ENCODE results near the gene NPM1. TPM values are rescaled to one million over a fixed set of nuclear protein-coding genes. Genes with fewer than 3 reads are reported as not detected.
A peak's percentile ranks its signal among the peaks of the same experiment; 100 is the strongest.

The NPM1 gene
- total RNA-seq, 4 donors from 2014 or later: 532 to 835 (median 744) TPM

GRCh38 chr5:171451421-171451820, 63.8 kb downstream of the NPM1 start:
- no peak for TF ChIP-seq POLR2AphosphoS5 (IDR thresholded peaks at IDR 0.05)
- TF ChIP-seq POLR2A (IDR thresholded peaks at IDR 0.05): no peak
- TF ChIP-seq CTCF (IDR thresholded peaks at IDR 0.05): no peak
- no peak for TF ChIP-seq EP300 (IDR thresholded peaks at IDR 0.05)
- Histone ChIP-seq H3K36me3 (no peaks in the 10 kb centered on the region), H3K4me1 (peaks cover 0 to 21% (median 7%) of the 10 kb centered on the region in 3 donors), H3K27me3 (peaks cover 19% of the 10 kb centered on the region), H3K27ac (peak overlapping the region in 3 of 4 donors; percentile 79 to 85 (median 80)), H3K9me3 (no peaks in the 10 kb centered on the region), H3K4me3 (peak overlapping the region in 1 of 2 donors; percentile 59)
- ATAC-seq: peak; percentile 4
- WGBS, 2 donors (ENCODE audit: low coverage in 1 of 2): 84 to 93% methylated on average over 7 to 11 of the region's 17 CpGs

DNA sequence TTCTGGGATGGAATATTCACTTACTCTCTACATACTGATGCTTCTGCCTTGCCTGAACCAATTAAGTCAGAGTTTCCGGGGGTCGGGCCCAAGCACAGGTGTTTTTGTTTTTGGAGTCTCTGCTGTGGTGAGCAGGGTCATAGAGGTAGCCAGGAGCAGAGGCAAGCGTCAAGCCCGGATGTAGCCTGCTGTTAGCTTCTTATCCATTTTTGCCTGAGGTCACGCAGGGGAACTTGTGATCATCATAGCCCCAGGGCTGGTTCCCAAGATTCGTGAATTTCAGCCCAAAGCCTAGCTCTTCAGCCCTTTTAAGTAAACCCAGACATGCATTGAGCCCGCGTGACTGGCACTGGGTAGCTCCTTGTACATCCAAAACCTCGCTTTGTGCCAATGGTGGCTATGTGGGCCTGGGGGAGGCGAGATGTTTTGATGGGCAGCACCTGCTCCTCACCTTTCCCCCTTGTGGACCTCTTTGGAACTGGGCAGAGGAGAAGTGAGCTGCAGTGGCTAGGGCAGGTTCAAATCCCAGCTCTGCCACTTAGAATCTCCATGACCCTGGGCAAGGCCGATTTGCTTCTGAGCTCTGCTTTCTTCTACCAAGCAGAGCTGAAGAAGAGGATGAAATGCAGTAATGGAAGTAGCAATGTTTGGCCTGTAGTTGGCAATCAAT, 65.5 kb downstream of the NPM1 start:
- Histone ChIP-seq H3K9me3 (no peaks in the 10 kb centered on the region), H3K27me3 (peaks cover 19% of the 10 kb centered on the region), H3K36me3 (no peaks in the 10 kb centered on the region), H3K4me3 (no peak overlapping the region), H3K27ac (no peak overlapping the region), H3K4me1 (peaks cover 0 to 21% (median 7%) of the 10 kb centered on the region in 3 donors)
- no peak for ATAC-seq
- TF ChIP-seq POLR2A (IDR thresholded peaks at IDR 0.05): no peak
- 96 to 100% methylated on average over 3 to 4 of the region's 11 CpGs for WGBS, 2 donors (ENCODE audit: low coverage in 1 of 2)

GRCh38 chr5:171453988-171454387, 66.3 kb downstream of the NPM1 start:
- TF ChIP-seq CTCF (IDR thresholded peaks at IDR 0.05) (no peak), POLR2AphosphoS5 (IDR thresholded peaks at IDR 0.05) (no peak), POLR2A (IDR thresholded peaks at IDR 0.05) (no peak), EP300 (IDR thresholded peaks at IDR 0.05) (no peak)
- H3K36me3 ChIP-seq: no peaks in the 10 kb centered on the region
- H3K27me3 ChIP-seq: peaks cover 23% of the 10 kb centered on the region
- H3K4me3 ChIP-seq: no peak overlapping the region
- peaks cover 0 to 21% (median 7%) of the 10 kb centered on the region in 3 donors for H3K4me1 ChIP-seq
- ATAC-seq: no peak
- H3K27ac ChIP-seq: no peak overlapping the region
- no peaks in the 10 kb centered on the region for H3K9me3 ChIP-seq
- 100% methylated on average over 1 of the region's 2 CpGs; no CpG with 5 or more reads in 1 of the 2 donors for WGBS, 2 donors (ENCODE audit: low coverage in 1 of 2)

DNA sequence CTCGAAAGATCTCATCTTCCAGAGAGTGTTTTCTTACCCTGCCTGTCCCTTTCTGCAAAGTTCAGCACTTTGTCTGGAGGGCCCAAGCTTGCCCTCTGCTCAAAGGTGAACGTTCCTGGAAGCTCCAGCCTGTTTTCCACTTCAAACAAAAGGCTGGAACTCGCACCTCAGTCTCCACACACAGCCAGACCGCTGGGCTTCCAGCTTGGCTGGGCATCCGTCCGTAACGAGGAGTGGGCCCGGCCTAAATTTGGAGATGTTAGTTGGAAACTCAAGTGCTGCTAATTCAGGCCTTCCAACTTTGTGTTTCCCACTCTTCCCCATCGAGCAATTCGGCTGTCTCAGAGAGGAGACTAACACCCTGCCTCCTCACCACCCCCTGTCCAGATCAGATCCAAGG, 66.9 kb downstream of the NPM1 start:
- no peaks in the 10 kb centered on the region for H3K9me3 ChIP-seq
- H3K27me3 ChIP-seq: peaks cover 25% of the 10 kb centered on the region
- TF ChIP-seq POLR2A (IDR thresholded peaks at IDR 0.05) (no peak), CTCF (IDR thresholded peaks at IDR 0.05) (no peak), EP300 (IDR thresholded peaks at IDR 0.05) (no peak), POLR2AphosphoS5 (IDR thresholded peaks at IDR 0.05) (no peak)
- H3K4me1 ChIP-seq: peaks cover 0 to 21% (median 7%) of the 10 kb centered on the region in 3 donors
- 77% methylated on average over 8 of the region's 10 CpGs; no CpG with 5 or more reads in 1 of the 2 donors for WGBS, 2 donors (ENCODE audit: low coverage in 1 of 2)
- ATAC-seq: no peak
- H3K4me3 ChIP-seq: no peak overlapping the region
- H3K27ac ChIP-seq: no peak overlapping the region
- H3K36me3 ChIP-seq: no peaks in the 10 kb centered on the region

DNA sequence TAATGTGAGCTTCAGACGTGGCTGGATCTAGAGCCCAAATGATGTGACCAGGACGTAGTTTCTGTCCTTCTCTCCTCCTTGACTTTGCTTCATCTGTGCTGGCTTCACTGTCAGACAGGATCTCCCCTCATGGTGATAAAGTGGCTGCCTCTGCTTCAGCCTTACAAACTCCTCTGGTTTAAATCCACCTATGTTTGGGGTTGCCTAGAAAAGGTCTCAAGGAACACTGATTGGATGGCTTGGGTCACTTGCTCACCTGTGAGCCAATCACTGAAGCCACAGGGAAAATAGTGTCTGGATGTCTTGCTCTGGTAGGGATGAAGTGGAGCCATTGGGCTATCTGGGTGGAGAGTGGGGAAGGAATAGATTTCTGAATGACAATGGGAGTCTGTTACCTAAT, 67.9 kb downstream of the NPM1 start:
- Histone ChIP-seq H3K36me3 (no peaks in the 10 kb centered on the region), H3K4me1 (peaks cover 0 to 12% (median 7%) of the 10 kb centered on the region in 3 donors), H3K9me3 (no peaks in the 10 kb centered on the region), H3K27me3 (peaks cover 34% of the 10 kb centered on the region), H3K27ac (no peak overlapping the region), H3K4me3 (no peak overlapping the region)
- ATAC-seq: no peak
- WGBS, 2 donors (ENCODE audit: low coverage in 1 of 2): 100% methylated on average over 2 of the region's 2 CpGs; no CpG with 5 or more reads in 1 of the 2 donors
- no peak for TF ChIP-seq EP300 (IDR thresholded peaks at IDR 0.05)
- TF ChIP-seq POLR2A (IDR thresholded peaks at IDR 0.05): no peak
- TF ChIP-seq POLR2AphosphoS5 (IDR thresholded peaks at IDR 0.05): no peak
- no peak for TF ChIP-seq CTCF (IDR thresholded peaks at IDR 0.05)

Measured in gastroesophageal sphincter (tissue), 4 donors.